ENCODE measurements around the gene CPVL.

CPVL gene

DNA sequence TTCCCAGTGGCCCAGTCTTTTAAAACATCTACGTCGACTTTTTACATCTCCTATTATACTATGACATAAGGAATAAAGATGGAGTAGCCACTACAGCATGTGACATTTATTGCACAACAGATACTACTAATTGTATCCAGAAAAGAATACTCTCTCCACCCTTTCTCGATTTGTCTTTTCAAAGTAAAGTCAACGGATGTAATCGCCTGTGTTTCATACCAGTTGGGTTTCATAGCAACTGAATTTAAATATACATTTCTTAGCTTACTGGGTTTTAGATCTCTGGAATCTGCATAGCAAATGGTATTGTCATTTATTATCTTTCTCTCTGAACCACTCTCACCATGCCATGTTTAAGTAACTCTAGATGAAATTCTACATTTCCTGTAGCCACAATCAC lies 101.8 kb downstream of the CPVL start:
- no peak for DNase-seq (ENCODE audit: low read depth, low spot score)

DNA sequence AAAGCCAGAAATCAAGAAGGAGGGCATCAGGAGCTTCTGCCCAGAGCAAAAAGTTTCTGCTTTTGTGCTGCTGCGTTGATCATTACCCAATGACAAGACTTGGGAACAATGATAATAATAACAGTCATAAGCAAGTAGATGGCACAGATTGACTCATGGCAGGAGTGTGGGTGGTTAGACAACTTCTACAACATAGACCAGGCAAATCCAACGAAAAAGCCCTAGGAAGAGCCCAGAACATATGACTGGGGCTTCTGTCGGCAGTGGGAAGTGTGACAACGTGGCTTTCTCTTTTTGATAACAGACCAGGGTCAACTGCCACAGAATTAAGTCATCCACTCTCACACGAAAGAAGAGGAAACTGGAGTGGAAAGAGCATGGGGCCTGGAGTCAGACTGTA lies 102.8 kb downstream of the CPVL start:
- DNase-seq (ENCODE audit: low read depth, low spot score), result no peak

DNA sequence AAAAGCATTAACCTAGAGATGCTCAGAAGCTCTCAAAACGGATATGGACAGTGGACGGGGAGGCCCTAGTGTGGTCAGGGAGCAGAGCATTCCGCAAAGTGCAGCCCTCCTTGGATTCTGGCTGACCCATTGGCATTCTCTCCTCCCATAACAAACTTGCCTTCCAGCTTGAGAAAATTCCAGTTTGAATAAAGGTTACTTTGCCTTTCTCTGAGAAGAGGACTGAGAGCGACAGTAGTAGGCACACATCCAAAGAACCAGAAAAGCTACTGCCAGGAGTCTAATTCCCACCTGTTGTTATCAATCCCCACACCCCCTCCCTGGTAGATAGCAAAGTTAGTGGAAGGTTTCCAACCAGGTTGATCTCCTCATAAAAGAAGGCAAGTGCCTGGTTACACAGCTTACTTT lies 103.5 kb downstream of the CPVL start:
- no peak for DNase-seq (ENCODE audit: low read depth, low spot score)

DNA sequence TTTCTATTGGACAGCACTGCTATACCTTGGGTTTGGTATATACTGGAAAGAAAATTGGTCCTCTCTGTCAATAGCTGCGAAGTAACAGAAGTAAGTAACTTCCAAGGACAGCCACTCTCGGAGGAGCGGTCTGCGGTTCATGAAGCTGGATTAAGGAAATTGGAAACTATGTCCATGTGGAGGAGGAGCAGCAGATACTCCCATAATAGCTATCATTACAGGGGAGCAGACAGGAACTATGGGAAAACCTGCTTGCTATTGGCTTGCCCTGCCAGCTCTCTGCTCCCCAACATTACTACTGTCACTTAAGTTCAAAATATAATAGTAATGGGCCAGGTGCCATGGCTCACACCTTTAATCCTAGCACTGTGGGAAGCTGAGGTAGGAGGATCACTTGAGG lies 104.3 kb downstream of the CPVL start:
- DNase-seq (ENCODE audit: low read depth, low spot score), result no peak

DNA sequence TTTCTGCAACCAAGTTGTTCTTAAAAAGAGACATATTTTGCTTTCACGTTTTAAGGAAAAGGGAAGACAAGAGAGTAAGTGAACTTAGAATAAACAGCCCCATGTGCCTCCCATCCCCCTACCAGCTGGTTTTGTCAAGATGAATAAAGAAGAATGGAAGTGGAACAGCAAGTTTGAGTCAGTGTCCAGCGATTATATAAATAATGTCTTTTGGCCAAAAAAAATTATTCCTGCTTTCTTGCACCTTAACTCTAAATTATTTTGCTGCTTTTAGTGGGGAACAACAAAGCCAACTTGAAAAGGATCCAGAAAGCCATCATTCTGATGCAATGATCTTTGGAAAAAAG lies 105.8 kb downstream of the CPVL start:
- no peak for DNase-seq (ENCODE audit: low read depth, low spot score)

DNA sequence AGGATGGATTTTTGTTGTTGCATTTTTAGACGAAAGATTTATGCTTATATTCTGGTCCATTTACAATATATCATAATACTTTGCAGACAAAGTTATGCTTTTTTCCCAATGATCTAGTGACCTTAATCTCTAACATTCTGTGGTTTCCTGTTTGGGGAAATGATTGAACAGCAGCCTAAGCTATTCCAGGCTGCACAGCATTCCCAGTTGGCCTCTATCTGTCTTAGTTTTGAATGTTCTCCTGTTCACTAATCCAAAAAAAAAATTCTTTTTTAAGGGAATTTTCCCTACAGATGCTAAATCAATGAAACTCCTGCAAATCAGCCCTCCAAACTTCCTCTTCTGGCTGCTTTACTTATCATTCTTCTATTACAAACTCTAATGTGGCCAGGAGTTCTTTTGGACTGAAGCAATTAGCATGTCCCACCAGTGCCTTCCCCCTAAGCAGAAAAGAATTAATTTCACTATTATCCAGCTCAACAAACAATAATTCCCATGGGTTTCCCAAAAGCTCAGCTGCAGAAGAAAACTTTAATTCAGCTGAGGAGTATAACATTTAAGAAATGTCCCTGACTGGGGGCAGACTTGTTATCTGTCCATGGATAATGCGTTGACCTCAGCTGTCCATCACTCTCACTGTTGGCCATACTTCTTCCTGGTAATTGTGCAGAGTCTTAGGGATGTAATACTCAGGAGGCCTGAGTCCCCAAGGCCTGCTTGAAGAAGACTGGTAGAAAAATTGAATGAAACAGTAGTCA lies 106.3 kb downstream of the CPVL start:
- DNase-seq (ENCODE audit: low read depth, low spot score), result no peak

DNA sequence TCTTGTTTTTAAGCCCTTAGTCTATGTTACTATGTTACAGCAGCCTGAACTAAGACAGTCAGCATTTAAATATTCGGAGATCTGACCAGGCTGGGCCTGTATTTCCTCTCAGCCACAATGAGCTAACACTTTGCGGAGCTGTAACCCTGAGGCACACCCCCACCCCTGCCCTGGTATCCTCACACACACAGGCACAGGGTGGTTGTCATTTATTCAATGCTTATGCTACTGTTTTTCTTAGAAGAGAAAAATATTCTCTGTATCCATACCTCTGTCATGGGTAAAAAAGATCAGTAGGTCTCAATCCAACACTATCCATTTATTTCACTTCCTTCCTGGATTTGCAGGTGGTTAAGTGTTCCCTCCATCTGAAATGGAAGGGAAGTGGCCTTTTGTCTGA lies 107.9 kb downstream of the CPVL start:
- DNase-seq (ENCODE audit: low read depth, low spot score), result no peak

DNA sequence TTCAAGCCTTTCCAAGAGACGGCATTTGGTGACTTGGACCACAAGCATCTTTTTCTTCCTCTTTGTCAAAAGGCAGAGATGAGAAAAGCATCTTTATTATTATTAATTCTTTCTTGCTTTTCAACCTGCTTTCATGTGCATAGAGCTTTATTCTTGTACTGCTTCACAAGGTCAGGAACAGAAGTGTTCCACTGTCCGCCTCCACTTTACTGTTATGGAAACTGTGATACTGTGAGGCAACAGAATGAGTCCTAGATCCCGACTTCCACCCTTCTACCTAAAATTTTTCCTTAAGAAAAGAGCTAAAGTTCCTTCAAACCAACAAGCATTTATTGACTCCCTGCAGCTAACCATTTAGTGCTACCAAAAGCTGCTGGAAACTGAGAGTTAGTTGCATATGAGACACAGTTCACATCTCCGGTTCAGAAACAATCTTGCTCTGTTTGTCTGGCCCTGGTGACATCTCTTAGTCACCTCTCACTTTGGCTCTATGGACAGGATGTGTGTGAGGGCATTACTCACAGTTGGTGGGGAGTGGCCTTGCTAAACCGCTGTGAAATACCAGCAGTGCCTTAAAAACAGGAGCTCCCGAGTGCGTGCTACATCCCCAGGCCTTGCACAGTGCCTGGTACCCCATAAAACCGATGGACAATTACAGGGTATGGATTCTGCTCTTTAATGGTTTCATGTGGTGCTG lies 111.1 kb downstream of the CPVL start:
- no peak for DNase-seq (ENCODE audit: low read depth, low spot score)

DNA sequence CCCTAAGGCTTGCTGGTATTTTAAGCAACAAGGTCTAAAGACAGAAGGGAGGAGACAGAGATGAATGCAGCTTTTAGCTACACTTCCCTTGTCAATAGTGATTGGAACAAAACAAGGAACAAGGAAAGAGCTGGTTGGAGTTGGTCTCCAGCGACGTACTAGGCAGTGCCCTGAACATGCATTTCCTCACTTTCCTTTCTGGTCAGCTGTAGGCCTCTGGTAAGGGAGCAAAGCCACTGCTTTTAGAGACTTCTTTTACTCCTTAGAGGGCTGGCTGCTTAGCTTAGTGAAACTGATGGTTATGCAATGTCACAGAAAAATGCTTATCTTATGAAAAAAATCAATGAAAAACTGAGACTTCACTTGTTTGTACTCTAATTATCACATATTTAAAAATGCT lies 112.8 kb downstream of the CPVL start:
- no peak for DNase-seq (ENCODE audit: low read depth, low spot score)

DNA sequence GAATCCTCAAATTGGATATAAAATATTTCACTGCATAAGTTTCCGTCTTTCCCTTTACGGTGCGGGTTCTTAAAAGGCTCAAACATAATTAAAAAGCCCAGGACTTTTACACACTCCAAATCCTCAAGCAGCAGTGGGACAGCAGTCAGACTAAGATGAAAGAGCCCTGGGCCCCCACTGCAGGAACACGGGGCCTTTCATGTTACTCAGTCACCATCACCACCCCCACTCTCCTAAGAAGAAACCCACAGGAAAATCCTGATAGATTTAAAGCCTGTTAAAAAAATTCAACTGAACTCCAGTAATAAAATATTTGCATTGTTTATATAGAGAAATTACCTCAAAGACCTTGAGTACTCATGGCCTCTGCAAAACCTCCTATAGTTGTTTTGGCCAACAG lies 114.2 kb downstream of the CPVL start:
- no peak for DNase-seq (ENCODE audit: low read depth, low spot score)

DNA sequence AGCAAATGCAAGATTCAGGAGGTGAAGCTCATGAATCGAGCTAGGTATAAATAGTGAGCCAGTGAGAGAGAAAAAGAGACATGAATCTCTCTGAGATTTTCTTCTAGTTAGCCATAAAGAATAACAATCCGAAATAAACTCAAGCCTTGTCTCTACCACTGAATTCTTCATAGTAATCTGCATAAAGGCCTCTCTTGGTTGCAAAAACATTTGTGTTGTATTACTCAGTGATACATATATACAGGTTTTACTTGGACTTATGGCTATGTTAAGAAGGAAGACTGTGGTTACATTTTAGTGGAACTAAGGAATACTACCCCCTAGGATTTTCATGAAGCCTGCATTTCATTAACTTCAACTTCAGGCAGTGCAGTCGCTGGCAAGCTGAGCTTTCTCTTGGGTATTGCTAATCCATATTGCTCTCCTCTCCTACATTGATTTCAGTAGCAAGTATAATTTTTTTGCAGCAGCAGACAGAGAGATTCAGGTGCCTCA lies 115.5 kb downstream of the CPVL start:
- DNase-seq (ENCODE audit: low read depth, low spot score), result no peak

DNA sequence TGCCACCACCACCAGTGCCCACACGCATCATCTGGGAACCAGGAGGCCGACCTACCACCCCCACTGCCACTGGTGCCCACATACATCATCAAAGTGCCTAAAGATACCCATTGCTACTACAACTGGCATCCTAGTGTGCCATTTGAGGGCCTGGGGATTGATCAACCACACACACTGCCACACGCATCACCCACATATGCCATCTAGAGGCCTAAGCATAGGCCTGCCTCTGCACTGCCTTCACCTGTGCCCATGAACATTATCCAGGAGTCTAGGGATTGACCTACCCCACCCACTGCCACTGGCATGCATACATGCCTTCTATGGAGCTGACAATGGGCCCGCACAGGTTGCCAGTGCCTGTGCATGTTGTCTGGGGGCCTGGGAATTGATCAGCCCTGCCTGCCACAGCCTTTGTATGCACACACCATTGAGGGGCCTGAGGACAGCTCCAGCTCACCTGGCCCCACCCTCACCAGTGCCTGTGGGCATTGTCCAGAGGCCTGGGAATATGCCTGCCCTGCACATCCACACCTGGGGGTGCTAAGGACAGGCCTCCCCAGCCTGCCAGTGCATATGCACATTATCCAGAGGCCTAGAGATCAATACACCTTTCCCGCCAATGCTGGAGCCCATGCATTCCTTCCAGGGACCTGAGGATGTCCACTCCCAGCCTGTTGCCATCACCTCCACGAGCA lies 123.9 kb downstream of the CPVL start:
- no peak for DNase-seq (ENCODE audit: low read depth, low spot score)

DNA sequence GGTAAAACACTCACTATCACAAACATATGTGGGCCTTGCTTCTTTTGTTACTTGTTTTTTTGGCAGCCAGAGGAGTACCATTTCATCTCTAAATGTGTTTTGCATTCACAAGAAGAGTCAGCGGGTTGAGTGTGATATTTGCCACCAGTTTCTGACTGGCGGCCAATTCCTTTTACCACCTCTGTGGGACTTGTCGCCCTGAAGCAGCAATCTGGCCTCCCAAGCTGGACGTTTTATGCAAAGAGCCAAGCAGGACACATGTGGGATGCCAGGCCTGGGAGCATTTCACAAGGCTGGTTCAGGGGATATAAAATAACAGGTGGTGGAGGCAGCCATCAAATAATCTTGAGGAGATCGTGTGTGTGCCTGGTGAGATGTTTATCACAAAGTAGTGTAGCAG lies 126.4 kb downstream of the CPVL start:
- no peak for DNase-seq (ENCODE audit: low read depth, low spot score)

DNA sequence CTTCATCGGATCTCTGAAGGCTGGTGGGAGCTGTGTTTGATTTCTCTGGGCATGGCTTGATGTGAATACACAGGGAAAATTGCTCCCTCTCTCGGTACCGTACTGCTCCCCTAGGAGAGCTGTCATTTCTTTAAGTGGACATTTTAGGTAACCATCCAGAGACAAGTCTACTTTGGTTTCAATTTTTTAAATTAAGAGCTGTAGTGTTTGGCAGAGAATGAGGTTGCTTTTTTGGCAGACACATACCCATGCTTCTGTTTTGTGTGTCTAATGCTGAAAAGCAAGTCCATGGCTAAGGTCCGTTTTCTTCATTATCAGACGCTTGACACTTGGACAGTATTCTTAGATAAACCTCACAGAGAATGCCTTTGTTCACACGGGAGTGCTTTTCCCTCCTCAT lies 127.0 kb downstream of the CPVL start:
- DNase-seq (ENCODE audit: low read depth, low spot score), result no peak

DNA sequence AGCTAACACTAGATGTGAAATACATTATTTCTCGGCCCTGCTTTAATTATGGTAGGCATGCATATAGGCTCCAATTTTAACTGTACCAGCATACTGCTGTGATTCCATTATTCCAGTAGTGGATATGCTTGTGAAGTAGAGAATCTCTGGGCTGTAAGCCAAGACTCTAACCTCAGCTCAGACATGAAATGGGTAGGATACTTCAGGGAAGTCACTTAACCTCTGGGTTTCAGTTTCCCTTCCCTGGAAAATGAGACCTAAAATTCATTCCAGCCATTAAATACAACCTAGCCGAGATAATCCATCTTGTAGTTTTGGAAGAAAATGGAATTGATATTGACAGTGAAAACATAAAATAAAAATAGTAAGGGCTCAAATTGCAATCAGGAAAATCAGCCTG lies 128.6 kb downstream of the CPVL start:
- no peak for DNase-seq (ENCODE audit: low read depth, low spot score)

DNA sequence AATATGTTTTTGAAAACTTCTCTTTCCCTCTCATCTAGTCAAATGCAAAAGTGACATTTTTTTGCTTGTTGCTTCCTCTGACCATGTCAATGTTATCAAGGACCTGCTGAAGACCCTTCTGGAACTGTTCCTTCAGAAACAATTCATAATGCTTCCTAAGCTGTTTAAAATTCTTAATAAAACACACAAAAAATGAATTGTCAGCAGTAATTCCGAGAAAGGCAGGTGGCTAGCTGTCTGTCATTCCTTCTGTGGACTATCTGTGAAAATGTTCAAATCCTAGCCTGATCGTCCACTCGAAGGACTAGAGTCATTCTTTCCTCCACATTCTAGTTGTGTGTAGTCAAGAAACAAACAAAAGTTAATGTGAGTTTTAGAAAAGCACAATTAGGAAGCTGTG lies 131.6 kb downstream of the CPVL start:
- DNase-seq (ENCODE audit: low read depth, low spot score), result no peak

DNA sequence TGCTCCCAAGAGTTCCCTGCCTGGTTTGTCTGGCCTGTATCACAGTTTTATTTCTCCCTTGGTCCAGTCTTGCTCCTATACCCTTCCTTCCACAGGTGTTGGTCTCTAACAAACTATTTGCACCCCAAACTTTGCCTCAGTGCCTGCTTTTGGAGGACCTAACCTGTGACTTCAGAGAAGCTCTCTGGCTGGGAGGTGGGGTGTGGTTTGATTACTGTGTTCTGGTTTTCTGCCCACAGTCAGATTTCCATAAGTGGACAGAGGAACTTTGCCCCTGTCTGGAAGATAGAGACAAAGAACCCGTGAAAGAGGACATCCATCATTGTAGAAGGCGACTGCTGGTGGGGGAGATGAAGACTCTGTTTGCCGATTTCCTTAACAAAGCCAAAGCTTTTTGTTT lies 132.4 kb downstream of the CPVL start:
- DNase-seq (ENCODE audit: low read depth, low spot score), result no peak

DNA sequence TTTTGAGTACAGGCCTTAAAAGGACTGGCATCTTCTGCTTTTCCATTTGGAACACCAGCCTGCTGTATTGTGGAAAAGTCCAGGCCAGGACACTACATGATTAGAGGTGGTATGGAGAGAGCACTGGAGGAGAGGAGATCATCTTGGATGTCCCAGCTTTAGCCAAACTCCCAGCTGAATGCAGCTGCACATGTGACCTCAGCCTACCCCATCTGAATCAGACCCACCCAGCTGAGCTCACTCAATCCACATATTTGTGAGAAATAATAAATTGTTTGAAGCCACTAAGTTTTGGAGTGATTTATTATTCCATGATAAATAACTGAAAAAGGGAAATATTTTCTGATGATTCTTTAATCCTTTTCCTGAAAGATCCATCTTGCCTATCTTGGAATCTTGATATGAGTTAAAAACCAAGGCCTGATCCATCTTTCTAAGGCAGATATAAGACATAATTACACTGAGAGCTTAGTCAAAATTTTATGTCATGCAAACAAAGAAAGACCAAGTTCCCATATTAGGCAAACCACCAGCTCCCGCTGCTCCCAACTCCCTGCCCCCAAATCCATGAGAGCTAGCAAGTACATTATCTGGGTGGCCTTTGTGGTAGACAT lies 133.1 kb downstream of the CPVL start:
- DNase-seq (ENCODE audit: low read depth, low spot score), result no peak

DNA sequence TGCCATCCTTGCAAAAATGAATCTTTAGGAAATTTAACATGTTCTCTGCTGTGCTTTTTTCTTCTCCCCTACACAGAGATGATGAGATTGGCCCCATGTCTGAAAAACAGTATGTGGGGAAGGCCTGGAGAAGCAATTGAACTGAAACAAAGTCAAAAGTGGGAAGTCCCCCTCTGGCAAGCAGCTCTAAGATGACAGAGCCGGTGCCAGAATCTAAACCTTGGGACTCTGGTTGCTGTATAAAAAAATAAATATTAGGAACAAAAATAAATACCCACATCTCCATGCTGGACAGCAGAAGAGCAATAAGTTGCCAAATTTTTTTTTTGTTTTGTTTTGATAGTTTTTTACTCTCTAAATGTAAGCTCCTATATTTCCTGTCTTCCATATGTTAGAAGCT lies 136.4 kb downstream of the CPVL start:
- no peak for DNase-seq (ENCODE audit: low read depth, low spot score)

DNA sequence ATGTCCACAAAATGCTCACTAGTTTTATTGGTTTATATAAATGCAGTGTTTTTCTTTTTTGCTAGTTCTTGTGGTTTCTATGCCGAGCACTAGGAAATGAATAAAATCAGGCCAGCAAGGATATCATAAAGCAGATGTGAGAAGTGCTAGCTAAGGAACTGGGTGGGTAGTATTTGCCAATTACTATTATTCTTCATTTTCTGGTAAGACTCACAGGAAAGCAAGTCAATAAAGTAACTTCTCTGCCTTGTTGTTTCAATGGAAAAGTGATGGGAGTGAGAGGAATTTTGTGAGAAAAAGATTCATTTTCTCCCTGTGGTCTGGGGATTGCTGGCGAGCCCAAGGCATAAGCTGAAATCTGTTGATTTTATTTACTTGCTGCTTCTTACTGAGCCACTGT lies 137.7 kb downstream of the CPVL start:
- no peak for DNase-seq (ENCODE audit: low read depth, low spot score)

DNA sequence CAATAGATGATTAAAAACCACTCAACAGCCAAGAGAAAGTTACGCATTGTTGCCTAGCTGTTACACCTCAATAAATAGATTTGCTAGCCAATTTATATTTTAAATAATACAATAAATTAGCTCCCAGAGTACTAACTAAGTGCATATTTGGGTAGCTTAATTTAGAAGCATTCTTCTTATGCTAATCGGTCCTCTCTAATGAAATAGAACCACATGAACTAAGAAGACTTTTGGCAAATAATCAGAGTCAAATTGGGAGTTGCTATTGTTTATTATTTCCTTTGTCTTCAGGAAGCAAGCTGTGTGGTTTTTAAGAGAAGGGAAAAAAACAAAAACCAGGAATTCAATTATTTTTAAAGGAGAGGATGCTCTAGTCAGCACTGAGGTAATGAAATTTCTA lies 139.2 kb downstream of the CPVL start:
- no peak for DNase-seq (ENCODE audit: low read depth, low spot score)

DNA sequence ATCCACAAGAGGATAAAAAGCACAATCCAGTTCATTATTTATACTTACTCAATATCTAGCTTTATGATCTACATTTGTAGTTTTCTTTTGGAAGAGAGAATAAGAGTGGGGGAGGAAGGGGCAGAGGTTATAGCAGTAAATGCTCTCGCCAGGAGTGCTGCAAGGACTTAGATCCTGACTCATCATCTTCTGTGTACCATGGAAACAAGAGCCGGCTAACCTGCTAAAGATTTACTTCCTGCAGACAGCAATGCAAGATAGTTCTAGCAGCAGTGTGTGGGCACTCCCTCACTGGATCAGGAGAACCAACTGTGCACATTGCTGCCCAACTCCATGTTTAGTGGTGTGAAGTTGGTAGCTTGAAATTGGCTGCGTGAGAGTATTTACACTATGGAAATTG lies 140.5 kb downstream of the CPVL start:
- DNase-seq (ENCODE audit: low read depth, low spot score), result no peak

DNA sequence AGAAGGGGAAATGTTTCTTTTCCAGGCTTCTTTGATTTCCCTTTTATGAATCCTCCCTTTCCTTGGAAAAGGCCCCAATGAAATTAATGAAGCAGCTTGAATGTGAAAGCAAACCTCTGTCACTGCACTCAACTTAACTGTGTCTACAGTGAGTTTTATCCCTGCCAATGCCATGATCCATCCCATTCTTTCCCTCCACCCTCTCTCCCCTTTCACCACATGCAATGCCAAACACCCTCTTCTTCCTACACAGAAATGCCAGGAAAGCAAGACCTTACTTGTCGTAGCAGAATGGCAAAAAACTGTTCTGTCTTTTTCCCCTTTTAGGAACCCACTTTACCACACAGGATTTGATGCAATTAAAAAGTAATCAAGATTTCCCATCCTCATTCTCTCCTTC lies 140.9 kb downstream of the CPVL start:
- DNase-seq (ENCODE audit: low read depth, low spot score), result no peak

All from ELF-1 (cell line).